HG02571 (cell line): ENCODE results near the gene PDE4B.
"Not testable (repeated sequence)": the region's sequence is repeated elsewhere in the genome, so short reads cannot be mapped to it uniquely, and the experiment has no call there.

Source experiments
- ATAC-seq: cut with Tn5 transposase; IDR thresholded peaks from one replicate; pipeline ENCODE4 v1.9.1; 2021; ENCODE audit warnings: mild to moderate bottlenecking, moderate library complexity; ENCODE audit not compliant: unreplicated experiment

PDE4B gene

DNA sequence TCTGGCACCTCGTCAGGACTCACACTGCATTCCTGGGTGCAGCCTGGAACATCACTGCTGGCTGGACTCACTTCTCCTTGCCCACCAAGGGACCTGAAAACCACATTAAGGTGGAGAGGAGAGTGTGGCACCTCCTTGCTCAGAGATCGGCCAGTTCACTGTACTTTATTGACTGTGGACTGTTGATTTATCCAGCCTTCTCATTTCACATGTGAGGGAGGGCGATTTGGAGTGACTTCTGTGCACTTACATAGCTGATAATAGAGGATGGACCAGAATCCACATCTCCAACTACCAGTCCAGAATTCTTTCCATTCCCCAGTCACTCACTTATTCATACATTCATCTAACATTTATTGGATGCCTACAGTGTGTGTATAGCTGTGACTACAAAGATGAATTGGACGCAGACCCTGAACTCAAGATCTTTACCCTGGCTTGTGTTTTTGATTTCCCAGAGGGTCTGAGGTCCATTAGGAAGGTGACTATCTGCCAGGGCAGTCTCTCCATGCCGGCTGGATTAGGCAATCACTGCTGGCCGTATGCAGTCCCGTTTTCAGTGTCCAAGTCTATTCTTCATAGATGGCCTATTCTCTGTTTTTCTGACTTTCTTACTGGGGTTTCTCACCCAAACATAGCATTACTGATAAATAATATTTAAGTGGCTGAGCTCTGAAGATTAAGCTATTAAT is 507.7 kb downstream of the PDE4B start:
- no peak for ATAC-seq

DNA sequence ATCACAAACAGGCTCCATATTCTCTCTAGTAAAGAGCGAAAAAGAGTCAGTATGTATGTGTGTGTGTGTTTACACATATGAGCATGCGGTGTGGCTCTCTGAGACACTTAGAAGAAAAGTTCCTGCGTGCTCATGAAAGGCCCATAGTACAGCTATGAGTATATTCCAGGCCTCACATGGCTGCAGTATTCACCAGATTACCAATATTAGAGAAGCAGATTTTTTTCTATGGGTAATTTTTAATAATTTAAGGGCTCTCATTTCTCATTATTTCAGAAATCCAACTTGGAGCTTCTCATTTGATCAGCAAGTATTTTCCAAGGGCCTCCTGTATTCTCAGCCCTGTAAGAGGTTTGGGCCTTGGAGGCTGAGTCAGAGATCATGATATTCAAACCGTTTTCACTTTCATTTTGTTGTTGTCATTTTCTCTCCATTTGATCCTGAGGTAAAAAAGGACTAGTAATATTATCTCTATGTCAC is 508.3 kb downstream of the PDE4B start:
- peak; percentile 89 for ATAC-seq

GRCh38 chr1:66302184-66302742 is 509.6 kb downstream of the PDE4B start:
- ATAC-seq = no peak

GRCh38 chr1:66302815-66303214 is 510.1 kb downstream of the PDE4B start:
- no peak for ATAC-seq

DNA sequence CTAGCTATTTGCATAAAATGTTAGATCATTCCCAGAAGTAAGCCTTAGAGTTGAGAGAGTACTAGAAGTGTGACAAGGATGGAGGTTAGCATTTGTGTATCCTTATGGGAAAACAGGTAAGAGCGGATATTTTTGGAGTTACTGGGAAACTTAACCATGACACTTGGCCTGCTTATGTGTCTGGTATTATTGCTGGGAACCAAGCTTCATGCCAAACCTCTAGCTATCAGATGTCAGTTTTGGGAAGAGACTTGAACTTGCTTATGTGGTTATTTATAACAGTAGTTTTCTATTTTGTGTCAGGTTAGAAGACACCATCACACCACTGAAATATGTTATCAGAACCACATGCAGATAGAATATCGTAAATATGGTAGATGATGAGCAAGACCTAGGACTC is 511.0 kb downstream of the PDE4B start:
- no peak for ATAC-seq

GRCh38 chr1:66304128-66304527 is 511.4 kb downstream of the PDE4B start:
- no peak for ATAC-seq

DNA sequence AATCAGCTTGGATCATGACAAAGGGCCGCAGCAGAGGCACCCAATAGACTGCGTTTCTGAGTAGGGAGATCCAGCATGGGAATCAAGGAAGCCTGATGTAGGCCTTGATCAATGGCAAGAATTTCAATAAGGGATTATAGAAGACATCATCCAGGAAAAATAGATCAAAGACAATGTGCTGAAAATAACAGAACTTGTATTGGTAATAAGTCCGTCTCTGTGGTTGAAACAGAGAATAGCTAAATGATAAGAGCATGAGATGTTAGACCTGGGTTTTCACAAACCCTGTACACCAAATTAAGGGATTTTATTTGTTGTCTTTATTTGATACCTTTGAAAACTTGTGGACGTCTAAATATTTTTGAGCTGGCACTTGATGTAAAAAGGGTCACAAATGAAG is 513.2 kb downstream of the PDE4B start:
- peak; percentile 44 for ATAC-seq

GRCh38 chr1:66309006-66309741 is 516.5 kb downstream of the PDE4B start:
- no peak for ATAC-seq

- ATAC-seq = no peak
Observed at GRCh38 chr1:66311092-66311491, 518.4 kb downstream of the PDE4B start.

DNA sequence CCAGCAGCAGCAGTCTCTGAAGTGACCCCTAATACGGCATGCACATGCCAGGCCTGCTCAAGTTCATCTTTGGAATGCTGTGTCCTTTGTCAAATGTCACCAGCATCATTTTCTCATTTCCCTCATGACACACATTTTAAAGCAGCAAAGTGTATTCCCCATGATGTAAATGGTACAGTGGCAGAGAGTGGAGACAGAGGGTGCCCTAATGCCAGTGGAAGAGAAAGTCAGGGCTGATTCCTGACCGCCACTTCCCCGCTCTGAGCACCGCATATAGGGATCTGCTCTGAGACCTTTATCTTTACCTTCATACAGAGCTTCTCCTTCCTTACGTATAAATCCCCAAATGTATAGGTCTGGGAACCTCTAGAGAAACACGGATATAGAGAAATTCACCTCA is 518.9 kb downstream of the PDE4B start:
- ATAC-seq = no peak

- ATAC-seq = no peak
Observed at GRCh38 chr1:66312271-66312990, 519.7 kb downstream of the PDE4B start.

GRCh38 chr1:66313429-66313828 is 520.7 kb downstream of the PDE4B start:
- ATAC-seq = no peak

- no peak for ATAC-seq
Observed at GRCh38 chr1:66315671-66316070, 523.0 kb downstream of the PDE4B start.

GRCh38 chr1:66316464-66317247 is 524.0 kb downstream of the PDE4B start:
- no peak for ATAC-seq

DNA sequence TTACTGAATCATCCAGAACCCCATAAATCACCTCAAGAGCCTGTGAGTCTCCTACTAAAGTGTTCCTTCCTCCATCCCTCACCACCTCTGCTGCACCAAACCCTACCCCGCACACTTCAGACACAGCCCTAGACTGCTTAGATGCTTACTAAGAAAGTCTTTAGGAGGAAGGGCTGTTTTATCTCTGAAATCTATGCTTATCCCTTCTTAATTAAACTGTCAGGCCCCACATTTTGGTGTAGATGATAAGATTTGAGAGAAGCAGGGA is 524.5 kb downstream of the PDE4B start:
- ATAC-seq = no peak

GRCh38 chr1:66320231-66320630 is 527.5 kb downstream of the PDE4B start:
- no peak for ATAC-seq

- ATAC-seq = not testable (repeated sequence)
Observed at GRCh38 chr1:66322462-66322861, 529.8 kb downstream of the PDE4B start.

- ATAC-seq = no peak
Observed at GRCh38 chr1:66323958-66324625, 531.4 kb downstream of the PDE4B start.

GRCh38 chr1:66325594-66326380 is 533.1 kb downstream of the PDE4B start:
- no peak for ATAC-seq

DNA sequence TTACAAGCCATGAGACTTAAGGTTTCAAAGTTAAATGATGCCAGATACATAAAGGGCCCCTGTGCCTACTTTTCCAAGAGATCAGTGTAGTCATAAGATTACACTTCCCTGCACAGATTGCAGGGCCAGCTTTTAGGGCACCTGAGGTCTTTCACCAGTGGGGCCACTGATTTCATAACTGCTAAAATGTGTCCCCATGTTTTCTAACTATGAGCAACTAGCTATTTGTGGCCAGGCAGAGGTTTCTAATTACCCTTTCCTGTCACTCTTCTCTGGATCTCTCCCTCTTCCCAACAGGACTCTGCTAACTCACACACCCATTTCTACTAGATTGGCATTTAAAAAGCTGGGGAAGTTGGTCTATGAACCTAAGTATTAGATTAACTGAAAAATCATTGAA is 534.2 kb downstream of the PDE4B start:
- ATAC-seq = no peak
